Kidney tubule cell (primary cell): ENCODE results near the gene CGNL1.
A peak's percentile ranks its signal among the peaks of the same experiment; 100 is the strongest.

Experiments used
- DNase-seq: peaks from one replicate; pipeline ENCODE4 v3.0.0-alpha.2; 2018; ENCODE audit warnings: low spot score

Gene CGNL1

DNA sequence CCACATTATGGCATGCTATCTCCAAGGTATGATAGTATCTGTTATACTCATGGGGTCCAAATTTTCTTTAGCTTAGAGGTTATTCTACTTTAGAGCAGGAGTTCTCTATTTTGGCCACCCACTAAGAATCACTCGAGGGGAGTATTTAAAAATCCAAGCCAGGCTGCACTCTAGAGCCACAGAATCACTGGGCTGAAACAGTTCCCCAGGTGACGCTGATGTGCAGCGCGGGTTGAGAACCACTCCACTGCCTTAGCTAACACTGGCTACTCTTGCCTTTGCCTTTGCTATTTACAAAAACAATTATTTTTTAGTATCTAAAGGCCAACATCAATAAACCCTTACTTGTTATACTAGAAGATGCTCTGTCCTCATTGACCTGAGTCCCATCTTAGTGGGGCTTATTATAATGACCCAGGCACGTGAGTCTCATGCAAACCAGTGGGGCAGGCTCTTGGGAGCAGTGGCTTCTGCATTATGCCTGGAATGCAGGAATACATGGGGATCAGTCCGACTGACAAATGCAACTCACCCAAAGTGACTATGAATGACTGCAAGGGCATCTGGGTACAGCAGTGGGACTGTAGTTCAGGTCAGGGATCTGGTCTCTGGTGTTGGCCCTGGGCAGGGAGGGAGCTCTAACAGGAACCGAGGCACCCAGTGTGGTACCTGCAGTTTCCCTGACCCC, 21.7 kb upstream of the CGNL1 start:
- no peak for DNase-seq

DNA sequence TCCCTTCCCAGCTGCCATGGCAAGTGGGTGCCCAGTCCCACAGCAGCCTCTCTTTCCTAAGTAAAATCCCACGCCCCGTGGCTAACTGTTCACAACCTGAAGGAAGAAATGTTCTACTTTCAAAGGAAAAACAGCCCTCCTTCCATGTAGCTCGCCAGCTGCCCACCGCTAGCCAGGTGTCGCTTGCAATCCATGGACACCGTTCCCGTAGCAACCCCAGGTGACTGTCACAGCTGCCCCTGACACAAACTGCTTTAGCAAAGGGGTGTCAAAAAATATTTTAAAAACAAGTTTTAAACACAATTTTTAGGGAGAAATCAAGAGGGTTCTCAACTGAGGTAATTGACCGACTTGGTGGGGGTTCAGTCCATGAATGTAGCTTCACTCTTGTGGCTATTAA, 21.0 kb upstream of the CGNL1 start:
- no peak for DNase-seq

DNA sequence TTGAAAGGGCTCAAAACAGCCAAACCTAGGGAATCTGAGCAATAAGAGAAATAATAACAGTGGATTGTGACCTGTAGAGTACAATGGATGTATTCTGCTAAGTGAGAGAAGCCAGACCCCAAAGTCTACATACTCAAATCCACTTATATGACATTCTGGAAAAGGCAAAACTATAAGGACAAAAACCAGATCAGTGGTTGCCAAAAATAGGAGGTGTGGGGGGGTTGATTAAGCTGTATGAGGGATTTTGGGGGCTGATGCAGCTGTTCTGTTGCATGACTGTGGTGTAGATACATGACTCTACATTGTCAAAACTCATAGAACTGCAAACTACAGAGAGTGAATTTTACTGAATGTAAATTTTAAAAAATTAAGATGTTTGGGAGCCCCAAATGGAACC, 20.1 kb upstream of the CGNL1 start:
- DNase-seq, result no peak

DNA sequence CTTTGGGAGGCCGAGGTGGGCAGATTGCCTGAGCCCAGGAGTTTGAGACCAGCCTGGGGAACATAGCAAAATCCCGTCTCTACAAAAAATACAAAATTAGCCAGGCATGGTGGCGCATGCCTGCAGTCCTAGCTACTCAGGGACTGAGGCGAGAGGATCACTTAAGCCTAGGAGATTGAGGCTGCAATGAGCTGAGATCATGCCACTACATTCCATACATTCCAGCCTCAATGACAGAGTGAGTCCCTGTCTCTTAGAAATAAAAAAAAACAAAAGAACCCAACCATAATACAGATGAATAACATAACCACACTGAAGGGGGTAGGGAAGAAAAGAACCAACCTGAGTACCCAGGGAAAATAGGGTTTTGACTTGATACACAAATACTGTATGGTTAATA, 19.7 kb upstream of the CGNL1 start:
- peak; percentile 95 for DNase-seq

DNA sequence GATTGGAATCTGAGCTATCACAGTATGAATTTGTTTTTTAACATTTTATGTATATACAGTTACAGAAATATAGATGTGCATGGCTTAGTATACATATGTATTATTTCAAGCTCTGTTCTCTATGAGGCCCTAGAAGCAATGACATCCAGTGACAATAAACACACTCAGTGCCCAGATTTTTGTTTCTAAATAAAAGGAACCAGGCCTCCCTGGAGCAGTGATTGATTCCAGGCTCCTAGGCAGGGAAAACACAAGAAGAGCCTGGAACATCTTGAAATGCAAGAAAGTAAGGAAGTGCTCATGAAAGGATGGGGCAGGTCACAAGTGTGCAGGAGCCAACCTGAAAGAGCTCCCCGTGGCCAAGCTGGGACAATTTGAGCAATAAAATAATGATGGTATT, 18.5 kb upstream of the CGNL1 start:
- no peak for DNase-seq

DNA sequence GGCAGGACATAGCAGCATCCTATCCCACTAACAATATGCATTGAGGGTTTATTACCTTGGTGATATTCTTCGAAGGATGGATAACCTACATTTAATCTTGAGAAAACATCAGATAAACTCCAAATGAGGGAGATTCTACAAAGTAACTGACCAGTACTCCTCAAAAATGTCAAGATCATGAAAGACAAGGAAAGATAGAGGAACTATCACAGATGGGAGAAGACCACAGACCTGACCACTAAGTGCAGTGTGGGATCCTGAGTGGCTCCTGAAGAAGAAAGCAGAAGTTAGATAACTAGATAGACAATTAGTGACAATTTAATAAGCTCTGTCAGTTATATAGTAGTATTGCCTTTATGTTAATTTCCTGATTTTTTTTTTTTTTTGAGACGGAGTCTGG, 17.7 kb upstream of the CGNL1 start:
- DNase-seq, result no peak

DNA sequence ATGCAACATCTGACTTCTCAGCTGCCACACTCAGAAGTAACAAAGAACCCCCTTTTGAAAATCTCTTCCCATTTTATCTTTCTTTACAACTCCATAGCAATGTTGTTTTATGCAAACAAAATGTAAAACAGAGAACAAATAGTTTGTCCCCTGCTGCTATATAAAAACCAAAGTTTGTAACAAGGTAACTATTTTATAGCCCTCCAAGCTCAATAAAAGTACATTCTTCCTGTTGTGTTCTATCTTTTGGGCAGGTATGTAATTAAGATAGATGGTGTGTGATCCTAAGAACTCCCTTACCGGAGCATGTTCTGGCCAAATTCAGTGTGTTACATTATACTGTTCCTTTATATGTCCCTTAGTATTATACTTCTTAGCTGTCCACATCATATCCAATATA, 12.6 kb upstream of the CGNL1 start:
- DNase-seq, result no peak

DNA sequence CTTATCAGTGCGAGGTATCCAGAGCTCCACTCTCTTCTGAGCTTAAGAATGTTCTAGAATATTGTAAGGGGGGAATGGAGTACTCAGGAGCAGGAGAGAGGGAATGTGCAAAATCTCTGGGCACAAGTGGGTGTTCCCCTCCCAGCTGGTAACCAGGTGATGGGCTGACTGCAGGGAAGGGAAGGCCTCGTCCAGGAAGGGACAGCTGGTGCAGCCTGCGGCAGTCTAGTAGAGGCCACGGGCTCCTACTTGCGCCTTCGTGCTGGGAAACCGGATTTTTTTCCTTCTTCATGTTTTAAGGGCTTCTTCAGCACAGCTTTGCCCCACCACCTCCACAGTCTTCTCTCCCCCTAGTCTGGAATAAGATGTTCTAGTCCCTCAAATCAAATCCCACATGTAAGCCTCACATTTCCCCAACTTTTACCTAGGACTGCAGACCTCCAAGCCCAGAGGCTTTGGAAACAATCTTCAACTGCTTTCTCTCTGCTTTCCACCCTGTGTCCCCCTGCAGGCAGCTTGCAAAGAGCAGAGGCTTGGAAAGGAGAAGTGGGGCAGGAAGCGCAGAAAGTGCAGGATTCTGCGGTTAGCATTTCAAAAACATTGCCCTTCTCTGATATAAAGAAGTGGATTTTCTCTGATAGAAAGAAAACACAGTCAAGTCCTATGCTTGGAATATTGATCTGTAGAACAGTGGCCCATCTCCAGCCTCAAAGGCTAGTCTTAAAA, 11.9 kb upstream of the CGNL1 start:
- no peak for DNase-seq

DNA sequence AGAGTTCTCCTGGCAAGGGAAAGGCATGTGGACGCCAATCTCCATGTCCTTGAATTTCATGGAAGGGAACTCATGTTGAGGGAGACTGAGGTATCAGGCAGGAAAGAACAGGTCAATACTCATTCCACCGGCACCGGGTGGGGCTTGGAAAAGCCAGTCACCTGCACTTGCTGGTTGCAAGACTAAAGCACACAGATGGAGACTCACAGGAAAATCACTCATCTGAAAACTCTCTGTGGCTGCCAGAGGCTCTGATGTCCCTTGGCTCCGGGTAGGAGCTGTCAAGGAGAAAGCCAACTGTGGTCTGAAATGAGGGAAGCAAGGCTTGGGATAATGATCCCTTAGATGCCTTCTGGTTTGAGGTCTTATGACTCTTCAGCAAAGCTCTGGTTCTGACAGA, 8.7 kb upstream of the CGNL1 start:
- DNase-seq, result peak; percentile 45

DNA sequence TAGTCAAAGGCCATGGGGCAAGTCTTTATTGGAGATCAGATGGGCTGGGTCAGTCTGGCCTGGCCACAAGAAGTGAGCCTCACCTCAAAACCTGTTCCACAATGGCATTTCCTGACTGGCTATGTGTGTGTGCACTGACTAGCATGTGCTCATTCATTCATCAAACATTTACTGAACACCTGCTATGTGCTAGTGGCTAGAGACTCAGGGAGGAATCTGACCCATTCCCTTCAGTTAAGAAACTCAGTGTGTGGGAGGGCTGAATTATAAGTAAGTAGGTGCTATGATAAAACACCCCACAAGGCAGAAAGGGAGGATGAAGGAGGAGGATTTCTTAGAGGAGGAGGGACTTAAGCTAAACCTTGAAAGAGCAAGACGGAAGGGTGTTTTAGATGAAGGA, 5.4 kb upstream of the CGNL1 start:
- peak; percentile 72 for DNase-seq

DNA sequence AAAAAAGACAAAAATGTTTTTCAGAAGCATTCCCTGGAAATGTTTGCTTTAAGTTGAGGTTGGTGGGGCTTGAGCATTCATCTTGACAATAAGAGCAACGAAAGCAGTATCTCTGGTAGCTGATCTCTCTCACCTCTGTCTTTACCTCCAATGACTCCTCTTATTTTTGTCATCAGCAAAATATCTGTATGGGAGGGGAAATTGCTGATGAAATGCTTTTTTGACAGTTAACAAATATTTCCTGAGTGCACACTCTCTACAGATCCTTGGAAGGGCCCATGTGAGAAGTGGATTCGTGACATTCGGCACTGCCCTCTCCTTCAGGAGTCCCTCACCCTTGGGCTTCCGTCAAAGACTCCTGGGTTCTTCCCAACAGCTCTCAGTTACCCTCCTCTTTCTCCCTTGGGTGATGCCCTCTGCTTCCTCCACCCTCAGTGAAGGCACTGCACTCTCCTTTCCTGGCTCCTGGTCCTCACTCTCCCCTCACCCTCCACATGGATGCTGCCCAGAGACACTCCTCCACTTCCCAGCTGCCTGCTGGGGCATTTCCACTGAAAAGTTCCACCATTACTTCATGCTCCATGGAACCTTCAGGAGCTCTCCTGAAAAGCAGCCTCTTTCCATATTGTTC, 2.9 kb upstream of the CGNL1 start:
- DNase-seq, result no peak

DNA sequence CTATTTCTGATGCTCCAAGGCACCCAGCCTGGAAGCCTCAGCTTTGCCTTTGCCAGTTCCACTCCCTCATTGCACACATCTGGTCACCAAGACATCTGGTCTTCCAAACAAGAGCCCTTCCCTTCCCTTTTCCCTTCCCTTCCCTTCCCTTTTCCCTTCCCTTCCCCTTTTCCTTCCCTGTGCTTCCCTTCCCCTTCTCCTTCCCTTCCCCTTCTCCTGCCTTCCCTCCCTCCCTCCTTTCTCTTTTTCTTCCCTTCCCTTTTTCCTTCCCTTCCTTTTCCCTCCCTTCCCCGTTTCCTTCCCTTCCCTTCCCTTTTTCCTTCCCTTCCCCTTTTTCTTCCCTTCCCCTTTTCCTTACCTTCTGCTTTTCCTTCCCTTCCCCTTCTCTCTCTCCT, 2.4 kb upstream of the CGNL1 start:
- no peak for DNase-seq

DNA sequence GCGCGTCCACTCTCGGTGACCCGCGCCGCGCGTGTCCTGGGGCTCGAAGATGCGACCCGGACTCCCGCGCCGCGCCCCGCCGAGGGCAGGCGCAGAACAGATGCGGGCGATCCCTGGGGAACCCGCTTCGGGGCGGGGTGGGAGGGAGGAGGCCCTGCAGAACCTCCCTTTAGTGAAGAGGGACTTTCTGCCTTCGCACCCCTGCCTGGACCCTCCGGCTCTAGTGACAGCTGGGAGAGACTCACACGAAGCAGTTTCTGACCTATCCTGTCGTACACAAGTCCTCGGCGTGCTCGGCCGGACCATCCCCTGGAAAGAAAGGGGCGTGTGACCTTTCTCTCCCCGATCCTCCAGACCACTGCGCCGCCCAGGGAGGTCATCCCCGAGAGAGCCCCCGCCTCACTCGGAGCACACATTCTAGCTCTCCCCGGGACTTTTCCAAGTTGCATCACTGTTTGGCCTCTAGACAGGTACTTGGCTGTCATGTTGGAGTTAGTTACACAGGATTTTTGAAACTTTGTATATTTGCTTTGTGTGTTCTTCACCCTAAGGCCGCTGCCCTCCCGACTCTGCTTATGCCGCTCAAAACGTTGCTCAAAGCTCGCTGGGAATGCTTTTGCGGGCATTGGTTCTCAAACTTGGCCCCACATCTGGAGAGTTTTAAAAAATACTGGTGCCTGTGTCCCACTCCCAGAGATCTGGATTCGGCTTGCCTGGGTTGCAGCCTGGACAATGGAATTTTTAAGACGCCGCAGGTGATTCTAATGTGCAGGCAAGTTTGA, 582 bp downstream of the CGNL1 start:
- DNase-seq, result peak; percentile 30

DNA sequence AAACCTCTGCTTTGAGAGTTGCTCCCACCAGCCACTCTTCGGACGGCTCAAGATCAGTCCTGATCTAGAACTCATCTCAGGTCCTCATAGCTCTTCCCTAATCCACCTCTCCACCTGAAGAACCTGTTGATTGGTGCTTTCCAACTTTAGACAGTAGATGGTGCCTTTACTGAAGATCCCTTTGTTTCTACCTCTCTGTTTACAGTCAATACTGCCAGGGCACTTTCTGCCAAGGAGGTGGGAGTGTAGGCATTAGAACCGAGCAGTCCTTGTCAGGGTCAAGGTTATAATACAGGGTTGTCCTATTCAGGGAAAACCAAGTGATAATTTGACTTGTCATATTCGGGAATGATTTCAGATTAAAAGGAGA, 1.2 kb downstream of the CGNL1 start:
- DNase-seq, result peak; percentile 57

DNA sequence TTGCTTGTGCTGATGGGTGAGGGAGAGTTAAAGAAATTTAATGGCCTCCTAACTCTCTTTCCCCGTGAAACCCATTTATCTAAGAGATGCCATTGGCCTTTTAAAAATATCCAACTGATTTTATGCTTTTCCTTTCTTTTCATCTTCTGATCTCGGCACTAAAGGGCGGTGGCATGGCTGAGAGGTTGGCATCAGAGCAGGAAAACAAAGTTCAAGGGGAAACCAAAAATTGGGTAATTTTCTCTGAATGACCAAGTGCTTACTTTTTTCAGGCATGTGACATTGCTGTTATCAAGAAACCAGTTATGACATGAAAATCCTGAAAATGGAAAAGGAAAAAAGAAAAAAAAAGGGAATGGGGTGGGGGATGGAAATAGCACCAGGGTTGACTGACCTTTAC, 3.2 kb downstream of the CGNL1 start:
- DNase-seq, result no peak

DNA sequence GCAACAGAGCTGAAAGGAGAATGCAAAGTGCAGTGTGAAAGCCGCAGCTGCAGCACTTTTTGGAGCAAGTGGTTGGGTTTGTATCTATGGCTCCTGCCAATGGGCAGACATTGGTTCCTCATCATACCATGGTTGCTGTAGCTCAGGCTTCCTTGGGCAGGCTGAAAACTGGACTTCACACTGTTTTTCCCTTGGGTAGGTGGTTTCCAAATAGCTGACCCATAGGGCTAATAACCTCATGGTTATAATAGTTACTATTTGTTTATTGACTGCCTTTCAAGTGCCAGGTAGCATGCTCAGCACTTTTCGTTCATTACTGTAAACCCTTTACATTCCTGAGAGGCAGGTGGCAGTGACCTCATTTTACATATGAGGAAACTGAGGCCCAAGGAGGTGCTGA, 4.5 kb downstream of the CGNL1 start:
- DNase-seq, result no peak

DNA sequence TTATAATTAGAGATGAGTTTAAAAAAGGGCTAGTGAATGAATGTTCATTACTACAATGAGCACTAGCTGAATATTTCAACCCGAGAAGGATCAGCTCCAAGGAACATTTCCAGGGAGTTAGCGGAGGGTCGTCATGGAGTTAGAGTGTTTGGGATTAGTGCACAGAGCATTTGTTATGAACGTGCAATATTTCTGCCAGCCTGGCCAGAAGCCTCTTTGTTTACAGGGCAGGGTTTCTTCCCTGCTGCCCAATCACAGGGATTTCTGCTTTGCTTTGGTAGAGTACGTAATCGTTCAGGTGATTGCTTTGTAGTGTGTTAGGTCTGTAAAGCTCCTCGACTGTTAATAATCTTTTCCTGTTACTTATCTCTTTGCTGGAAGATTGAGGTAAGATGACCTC, 5.9 kb downstream of the CGNL1 start:
- peak; percentile 54 for DNase-seq

DNA sequence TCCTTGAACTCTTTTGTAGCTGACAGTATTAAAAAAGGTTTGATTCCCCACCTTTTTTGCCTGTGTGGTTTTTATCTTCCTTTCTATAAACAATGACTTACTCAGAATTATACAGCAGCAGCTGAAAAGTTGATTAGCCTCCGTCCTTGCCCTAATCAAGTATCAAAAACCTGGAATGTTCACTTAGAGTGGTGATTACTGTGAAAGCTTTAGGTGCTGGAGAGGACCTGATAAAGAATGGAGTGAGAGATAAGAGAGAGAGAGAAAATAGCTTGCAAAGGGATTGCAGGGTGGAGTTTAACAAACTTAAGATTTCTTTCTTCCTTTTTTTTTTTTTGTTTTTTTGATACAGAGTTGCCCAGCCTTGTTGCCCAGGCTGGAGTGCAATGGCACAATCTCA, 6.7 kb downstream of the CGNL1 start:
- DNase-seq, result no peak

DNA sequence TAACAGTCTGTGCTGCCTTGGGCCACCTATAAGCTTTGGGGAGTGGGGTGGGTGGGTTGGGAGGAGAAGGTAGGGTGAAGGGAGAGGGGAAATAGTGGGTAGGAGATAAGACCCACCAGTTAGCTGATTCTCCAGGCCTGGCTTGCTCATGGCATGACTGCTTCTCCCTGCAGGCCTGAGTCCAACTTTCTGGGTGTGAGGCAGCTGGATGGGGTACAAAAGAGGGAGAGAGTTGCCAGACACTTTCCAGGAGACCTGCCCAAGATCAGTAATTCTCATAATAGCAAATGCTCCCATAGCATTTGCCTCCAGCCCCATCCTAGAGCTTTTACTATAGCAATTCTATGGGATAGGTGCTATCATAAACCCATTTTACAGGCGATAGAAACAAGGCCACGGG, 7.7 kb downstream of the CGNL1 start:
- DNase-seq, result no peak

DNA sequence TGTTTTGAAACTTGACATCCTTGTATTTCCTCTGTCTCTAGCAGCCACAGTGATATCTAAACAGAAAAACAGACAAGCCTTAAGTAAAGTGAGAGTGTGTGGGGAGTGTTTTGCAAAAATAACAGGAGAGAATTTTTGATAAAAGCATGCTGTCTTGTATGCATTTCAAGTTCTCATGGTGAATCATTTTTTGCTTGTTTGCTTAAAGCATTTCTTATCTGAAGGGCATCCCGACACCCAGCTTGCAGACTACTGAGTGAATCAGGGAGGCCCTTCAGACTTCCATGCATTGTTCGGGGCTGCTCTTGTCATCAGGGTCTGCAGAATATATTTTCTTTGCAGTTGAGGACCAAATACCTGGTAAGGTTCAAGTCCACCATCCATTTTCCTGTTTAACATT, 8.5 kb downstream of the CGNL1 start:
- no peak for DNase-seq

DNA sequence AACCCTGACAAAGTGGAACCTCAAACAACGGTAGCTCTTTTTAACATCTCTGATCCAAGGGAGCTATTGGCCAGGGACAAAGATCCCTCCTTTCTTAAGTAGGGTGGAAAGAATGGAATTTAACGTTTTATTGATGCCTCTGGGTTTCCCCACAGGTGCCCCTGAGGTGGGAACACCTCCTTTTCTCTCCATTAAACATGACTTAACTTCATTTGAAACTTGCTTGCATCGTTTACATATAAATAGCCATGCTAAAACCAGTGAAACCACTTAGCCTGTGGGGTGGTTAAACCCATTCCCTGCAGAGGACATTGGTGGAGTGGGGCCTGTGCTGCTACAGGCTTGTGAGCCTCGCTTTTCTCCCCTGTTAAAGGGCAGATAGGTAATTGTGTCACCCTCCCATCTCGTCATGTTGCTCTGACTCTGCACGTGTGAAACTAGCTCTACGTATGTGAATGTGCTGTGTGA, 9.7 kb downstream of the CGNL1 start:
- no peak for DNase-seq

DNA sequence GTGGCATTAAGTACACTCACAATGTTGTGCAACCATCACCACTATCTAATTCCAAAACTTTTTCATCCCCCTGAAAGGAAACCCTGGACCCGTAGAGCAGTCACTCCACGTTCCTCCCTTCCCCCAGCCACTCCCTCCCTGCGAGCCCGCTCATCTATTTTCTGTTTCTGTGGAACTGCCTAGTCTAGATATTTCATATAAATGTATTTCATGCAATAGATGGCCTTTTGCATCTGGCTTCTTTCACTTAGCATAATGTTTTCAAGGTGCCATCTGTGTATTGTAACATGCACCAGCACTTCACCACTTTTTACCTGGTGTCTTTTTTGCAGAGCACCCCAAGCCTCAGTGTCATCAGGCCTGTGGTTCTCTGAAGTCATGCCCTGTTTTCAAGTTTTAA, 10.7 kb downstream of the CGNL1 start:
- DNase-seq, result no peak

DNA sequence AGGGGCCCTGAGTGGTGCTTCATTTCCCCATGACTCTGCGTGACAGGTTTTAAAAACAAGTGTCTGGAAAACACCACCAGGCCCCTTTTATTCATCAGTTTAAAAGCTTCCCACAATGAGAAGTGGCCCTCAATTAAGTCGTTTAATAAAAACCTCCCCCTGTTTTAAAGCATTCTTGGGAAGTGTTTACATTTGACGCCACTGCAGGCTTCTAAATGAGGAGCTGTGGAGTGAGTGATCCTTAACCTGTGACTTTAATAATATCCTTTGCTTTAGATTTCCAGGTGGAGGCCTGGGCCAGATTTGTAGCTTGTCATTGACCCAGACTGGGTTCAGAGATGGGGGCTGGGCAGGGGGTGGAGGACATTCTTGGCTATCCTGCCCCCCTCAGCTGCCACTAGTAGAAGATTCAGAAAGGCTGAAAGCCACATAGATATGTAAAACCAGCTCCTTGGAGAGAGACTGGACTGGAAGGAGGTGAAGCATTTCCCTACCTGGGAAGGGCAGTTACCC, 11.3 kb downstream of the CGNL1 start:
- DNase-seq, result no peak
